Measurements from ENCODE around the gene IQCN. TPM values are rescaled to one million over a fixed set of nuclear protein-coding genes. Genes with fewer than 3 reads are reported as not detected.
A peak's percentile ranks its signal among the peaks of the same experiment; 100 is the strongest.

Gene IQCN
- total and polyA plus RNA-seq, 2 donors (not counting 1 experiment from before 2014, with no cell fraction given), result 0.79 to 0.83 TPM

DNA sequence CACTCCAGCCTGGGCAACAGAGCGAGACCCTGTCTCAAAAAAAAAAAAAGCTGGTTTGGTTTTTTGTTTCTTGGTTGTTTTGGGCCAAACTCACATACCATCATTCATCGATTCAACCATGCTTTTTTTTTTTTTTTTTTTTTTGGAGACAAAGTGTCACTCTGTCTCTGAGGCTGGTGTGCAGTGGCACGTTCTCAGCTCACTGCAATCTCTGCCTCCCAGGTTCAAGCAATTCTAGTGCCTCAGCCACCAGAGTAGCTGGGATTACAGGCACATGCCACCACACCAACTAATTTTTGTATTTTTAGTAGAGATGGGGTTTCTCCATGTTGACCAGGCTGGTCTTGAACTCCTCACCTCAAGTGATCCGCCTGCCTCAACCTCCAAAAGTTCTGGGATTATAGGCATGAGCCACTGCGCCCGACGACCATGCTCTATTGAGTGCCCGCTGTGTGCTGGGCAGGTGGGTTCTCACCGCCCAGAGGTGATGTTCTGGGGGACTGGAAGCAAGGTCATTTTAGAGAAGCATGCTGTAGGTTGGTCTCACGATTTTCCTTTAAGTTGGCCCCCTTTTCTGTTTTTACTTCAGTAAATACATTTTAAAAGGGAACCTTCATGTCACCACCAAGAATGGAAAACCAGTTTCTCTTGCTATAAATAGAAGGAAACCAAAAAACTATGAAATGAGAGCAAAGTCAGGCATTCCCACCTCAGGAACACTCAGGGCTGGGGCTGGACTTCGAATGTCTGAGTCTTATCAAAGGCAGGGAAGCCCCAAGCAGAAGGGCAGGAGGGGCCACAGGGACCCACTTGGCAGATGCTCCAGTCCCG, 15.4 kb upstream of the IQCN start:
- H2AFZ ChIP-seq (ENCODE audit: low read length), result no peak overlapping the region
- H3K79me2 ChIP-seq (ENCODE audit: control insufficient read depth, insufficient read depth, low read length), result no peaks in the 10 kb centered on the region
- DNase-seq (ENCODE audit: low read depth in 2 of 2), result no peak
- H3K36me3 ChIP-seq (ENCODE audit: control insufficient read depth, insufficient read depth, low read length), result no peaks in the 10 kb centered on the region
- TF ChIP-seq CTCF (conservative IDR thresholded peaks at IDR 0.05 in 1 of 2, IDR thresholded peaks at IDR 0.05 in 1 of 2; ENCODE audit: low read depth in 1 of 2, low read length in 2 of 2) (no peak), EZH2 (IDR thresholded peaks at IDR 0.05; ENCODE audit: low read length, missing control alignments) (no peak)
- no peaks in the 10 kb centered on the region for H3K27me3 ChIP-seq (ENCODE audit: control insufficient read depth, insufficient read depth, low read length)
- no peaks in the 10 kb centered on the region for H3K9me3 ChIP-seq (ENCODE audit: control insufficient read depth, insufficient read depth, low read depth, low read length)
- H3K27ac ChIP-seq (ENCODE audit: insufficient read depth, low read length), result no peak overlapping the region
- no peak overlapping the region for H3K4me3 ChIP-seq (replicated peaks in 1 of 4; ENCODE audit: control extremely low read depth in 1 of 4, insufficient read depth in 1 of 4, low read depth in 3 of 4, low read length in 4 of 4)
- H3K9ac ChIP-seq (ENCODE audit: insufficient read depth, low read length), result no peak overlapping the region
- peak overlapping the region; percentile 27 for H3K4me2 ChIP-seq (ENCODE audit: extremely low read depth, insufficient read depth, low read length)
- peaks cover 22% of the 10 kb centered on the region for H3K4me1 ChIP-seq (ENCODE audit: control insufficient read depth, extremely low read depth, insufficient read depth, low read length)
- no peaks in the 10 kb centered on the region for H4K20me1 ChIP-seq (ENCODE audit: control insufficient read depth, extremely low read depth, insufficient read depth, low read length)

DNA sequence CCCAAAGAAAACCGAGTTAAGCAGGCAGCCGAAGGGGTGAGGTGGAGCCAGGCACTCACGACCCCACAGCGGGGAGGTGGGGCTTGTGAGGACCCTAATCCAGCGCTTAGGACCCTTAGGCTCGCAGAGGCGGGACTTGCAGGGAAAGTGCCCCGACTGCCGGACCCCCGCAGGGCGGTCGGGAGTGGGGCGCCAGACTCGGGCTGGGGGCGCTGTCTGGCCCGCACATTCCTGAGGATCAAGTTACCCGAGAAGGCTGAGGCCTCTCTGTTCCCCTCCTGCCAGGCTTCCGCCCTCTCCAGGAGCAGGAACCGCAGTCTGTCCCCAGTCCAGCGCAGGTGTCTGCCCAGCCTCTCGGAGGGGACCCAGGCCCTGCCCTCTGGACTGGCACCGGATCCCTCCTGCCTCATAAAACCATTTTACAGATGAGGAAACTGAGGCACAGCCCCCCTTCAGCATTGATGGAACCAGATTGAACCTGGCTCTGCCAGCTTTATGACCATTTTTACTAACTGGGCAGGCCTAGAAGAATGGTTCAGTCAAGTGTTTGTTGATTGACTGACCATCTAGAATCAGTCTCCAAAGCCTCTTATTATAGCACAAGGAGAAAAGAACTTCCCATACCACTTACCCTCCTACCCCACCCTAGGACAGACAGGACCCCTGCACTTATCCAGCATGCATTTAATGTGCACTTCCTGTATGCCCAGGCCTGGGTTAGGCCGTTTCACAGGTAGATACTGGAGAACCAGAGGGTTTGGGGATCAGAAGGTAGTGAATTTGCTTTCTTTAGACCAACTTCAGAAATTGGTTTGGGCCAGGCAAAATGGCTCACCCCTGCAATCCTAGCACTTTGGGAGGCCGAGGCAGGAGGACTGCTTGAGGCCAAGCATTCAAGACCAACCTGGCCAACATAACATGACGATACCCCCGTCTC, 13.9 kb upstream of the IQCN start:
- Histone ChIP-seq H3K9ac (ENCODE audit: insufficient read depth, low read length) (no peak overlapping the region), H3K9me3 (ENCODE audit: control insufficient read depth, insufficient read depth, low read depth, low read length) (no peaks in the 10 kb centered on the region), H3K27me3 (ENCODE audit: control insufficient read depth, insufficient read depth, low read length) (no peaks in the 10 kb centered on the region), H4K20me1 (ENCODE audit: control insufficient read depth, extremely low read depth, insufficient read depth, low read length) (no peaks in the 10 kb centered on the region), H3K4me1 (ENCODE audit: control insufficient read depth, extremely low read depth, insufficient read depth, low read length) (peaks cover 17% of the 10 kb centered on the region), H3K79me2 (ENCODE audit: control insufficient read depth, insufficient read depth, low read length) (no peaks in the 10 kb centered on the region), H3K4me3 (replicated peaks in 1 of 4; ENCODE audit: control extremely low read depth in 1 of 4, insufficient read depth in 1 of 4, low read depth in 3 of 4, low read length in 4 of 4) (no peak overlapping the region), H3K4me2 (ENCODE audit: extremely low read depth, insufficient read depth, low read length) (no peak overlapping the region), H3K36me3 (ENCODE audit: control insufficient read depth, insufficient read depth, low read length) (no peaks in the 10 kb centered on the region), H3K27ac (ENCODE audit: insufficient read depth, low read length) (no peak overlapping the region), H2AFZ (ENCODE audit: low read length) (no peak overlapping the region)
- TF ChIP-seq CTCF (conservative IDR thresholded peaks at IDR 0.05 in 1 of 2, IDR thresholded peaks at IDR 0.05 in 1 of 2; ENCODE audit: low read depth in 1 of 2, low read length in 2 of 2) (no peak), EZH2 (IDR thresholded peaks at IDR 0.05; ENCODE audit: low read length, missing control alignments) (no peak)
- peak in 1 of 2 donors; percentile 59 for DNase-seq (ENCODE audit: low read depth in 2 of 2)
